Activated naive CD8-positive, alpha-beta T cell treated with anti-CD3 and anti-CD28 coated beads for 36 hours (primary cell): ENCODE data around the gene GPR21. TPM values are rescaled to one million over a fixed set of nuclear protein-coding genes. Genes with fewer than 3 reads are reported as not detected.

Source experiments
- DNase-seq: peaks from one replicate; pipeline ENCODE4 v3.0.0; 2021
- H3K27ac Mint-ChIP-seq: one replicate; pipeline ENCODE4 v1.8.0; 2022; ENCODE audit warnings: mild to moderate bottlenecking, moderate library complexity, mixed read lengths
- H3K27me3 Mint-ChIP-seq: one replicate; pipeline ENCODE4 v1.8.0; 2022; ENCODE audit warnings: mild to moderate bottlenecking, mixed read lengths
- H3K36me3 Mint-ChIP-seq: one replicate; pipeline ENCODE4 v1.8.0; 2021; ENCODE audit warnings: mild to moderate bottlenecking, mixed read lengths
- H3K4me1 Mint-ChIP-seq: one replicate; pipeline ENCODE4 v1.8.0; 2021; ENCODE audit warnings: mixed read lengths
- H3K4me3 Mint-ChIP-seq: one replicate; pipeline ENCODE4 v1.8.0; 2022; ENCODE audit warnings: mild to moderate bottlenecking, moderate library complexity, mixed read lengths
- H3K9me3 Mint-ChIP-seq: one replicate; pipeline ENCODE4 v1.8.0; 2022; ENCODE audit warnings: mixed read lengths
- total RNA-seq, 2 experiments: library from RNA; stranded (reverse); gene quantifications; one replicate each; pipeline ENCODE4 v1.2.3, GENCODE V29; 2021

Gene GPR21
- total RNA-seq, 2 experiments from 2014 or later = 0.42 TPM; not detected in 1

GRCh38 chr9:123043081-123043939, 9.8 kb downstream of the GPR21 start:
- Mint-ChIP-seq H3K4me1 (no peaks in the 10 kb centered on the region), H3K27ac (no peak overlapping the region), H3K4me3 (no peak overlapping the region), H3K27me3 (no peaks in the 10 kb centered on the region), H3K9me3 (peaks cover 3% of the 10 kb centered on the region), H3K36me3 (peaks cover 15% of the 10 kb centered on the region)
- no peak for DNase-seq

DNA sequence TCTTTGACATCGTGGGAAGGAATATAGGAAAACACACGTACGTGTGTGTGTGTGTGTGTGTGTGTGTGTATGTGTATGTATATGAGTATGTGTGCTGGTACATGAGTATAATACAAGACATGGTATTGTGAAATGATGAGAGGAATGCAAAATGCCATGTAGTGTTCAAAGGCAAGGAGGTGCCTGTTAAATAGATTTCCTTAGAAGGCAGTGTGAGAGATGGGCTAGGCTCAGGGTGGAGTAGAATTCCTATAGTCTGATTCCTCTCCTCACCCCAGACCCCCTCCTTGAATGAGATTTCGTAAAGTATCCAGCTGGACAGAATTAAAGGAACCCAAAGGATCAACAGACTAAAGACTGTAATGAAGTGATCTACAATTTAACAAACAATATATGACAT, 11.1 kb downstream of the GPR21 start:
- Mint-ChIP-seq H3K9me3 (peaks cover 3% of the 10 kb centered on the region), H3K36me3 (peaks cover 15% of the 10 kb centered on the region), H3K4me3 (no peak overlapping the region), H3K27ac (no peak overlapping the region), H3K4me1 (no peaks in the 10 kb centered on the region), H3K27me3 (no peaks in the 10 kb centered on the region)
- DNase-seq = no peak

- Mint-ChIP-seq H3K9me3 (peaks cover 3% of the 10 kb centered on the region), H3K27me3 (no peaks in the 10 kb centered on the region), H3K27ac (no peak overlapping the region), H3K4me1 (no peaks in the 10 kb centered on the region), H3K4me3 (no peak overlapping the region), H3K36me3 (peaks cover 15% of the 10 kb centered on the region)
- no peak for DNase-seq
Observed at GRCh38 chr9:123046406-123047195, 13.1 kb downstream of the GPR21 start.

DNA sequence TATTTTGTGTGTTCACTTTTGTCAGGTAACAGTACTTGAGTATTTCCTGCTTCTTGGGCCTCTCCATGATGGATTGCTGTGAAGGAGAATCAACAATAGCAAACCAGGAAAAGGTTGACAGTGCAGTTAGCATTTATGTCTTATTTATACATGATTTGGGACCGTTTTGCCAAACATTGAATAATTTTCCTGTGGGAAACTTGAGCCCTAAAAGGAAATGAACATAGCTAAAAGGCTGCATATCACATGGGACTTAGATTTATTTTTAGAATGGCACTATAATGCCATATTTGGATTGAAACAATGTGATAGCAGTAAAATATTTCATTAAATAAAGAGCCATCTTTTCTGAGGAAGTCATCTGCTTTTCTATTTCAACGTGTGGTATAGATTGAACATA, 15.3 kb downstream of the GPR21 start:
- H3K27ac Mint-ChIP-seq = no peak overlapping the region
- no peak overlapping the region for H3K4me3 Mint-ChIP-seq
- no peaks in the 10 kb centered on the region for H3K27me3 Mint-ChIP-seq
- H3K4me1 Mint-ChIP-seq = peaks cover 6% of the 10 kb centered on the region
- H3K36me3 Mint-ChIP-seq = peaks cover 3% of the 10 kb centered on the region
- no peaks in the 10 kb centered on the region for H3K9me3 Mint-ChIP-seq
- DNase-seq = no peak

DNA sequence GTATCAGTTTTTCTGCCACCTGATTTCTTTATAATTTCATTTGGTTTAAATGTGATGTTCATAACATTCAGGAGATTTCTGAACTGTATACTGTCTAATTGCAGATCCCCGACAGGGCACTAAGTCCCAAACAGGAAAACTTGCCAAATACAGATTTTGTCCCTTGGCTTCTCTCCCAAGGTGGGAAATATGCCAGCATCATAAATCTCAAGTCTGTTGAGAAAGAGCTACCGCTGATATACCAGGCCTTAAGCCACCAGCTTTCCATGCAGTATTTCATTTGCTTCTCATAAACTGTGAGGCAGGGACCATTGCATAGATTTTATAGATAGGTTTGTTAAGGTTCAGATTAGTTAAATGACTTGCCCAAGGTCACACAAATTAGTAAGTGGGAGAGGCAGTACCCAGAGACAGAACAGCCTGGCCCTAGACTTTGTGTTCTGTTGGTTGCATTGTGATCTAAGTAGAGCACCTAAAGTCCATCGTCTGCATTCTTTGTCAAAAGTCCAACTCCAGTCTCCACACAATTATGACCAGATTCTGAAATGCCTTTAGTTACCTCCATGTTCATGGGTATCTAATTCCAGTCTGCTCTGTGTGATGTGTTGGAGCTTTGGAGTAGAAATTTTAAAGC, 16.2 kb downstream of the GPR21 start:
- H3K9me3 Mint-ChIP-seq = no peaks in the 10 kb centered on the region
- DNase-seq = no peak
- no peaks in the 10 kb centered on the region for H3K27me3 Mint-ChIP-seq
- peaks cover 9% of the 10 kb centered on the region for H3K4me1 Mint-ChIP-seq
- no peak overlapping the region for H3K4me3 Mint-ChIP-seq
- no peak overlapping the region for H3K27ac Mint-ChIP-seq
- H3K36me3 Mint-ChIP-seq = peaks cover 3% of the 10 kb centered on the region

GRCh38 chr9:123053046-123053445, 19.6 kb downstream of the GPR21 start:
- H3K27ac Mint-ChIP-seq = no peak overlapping the region
- H3K4me1 Mint-ChIP-seq = peaks cover 9% of the 10 kb centered on the region

DNA sequence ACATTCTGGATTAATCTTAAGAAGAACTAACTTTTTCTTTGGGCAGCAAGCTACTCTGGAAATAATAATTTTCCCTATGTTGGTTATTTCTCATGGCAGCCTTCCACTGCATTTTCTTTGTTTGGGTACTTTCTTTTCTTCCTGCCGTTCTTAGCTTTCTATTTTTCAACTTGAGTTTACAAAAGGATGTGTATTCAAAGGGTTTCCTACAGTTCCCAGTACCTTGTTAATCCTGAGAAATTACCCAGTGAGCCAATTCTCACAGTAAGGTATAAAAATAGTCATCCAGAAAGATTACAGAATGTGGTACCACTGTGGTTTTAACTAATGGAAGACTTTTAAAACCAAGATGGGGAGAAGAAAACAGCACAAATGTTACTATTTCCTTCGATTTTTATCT, 20.2 kb downstream of the GPR21 start:
- Mint-ChIP-seq H3K4me1 (peaks cover 9% of the 10 kb centered on the region), H3K27me3 (no peaks in the 10 kb centered on the region)

More at GRCh38 chr9:123053046-123053445, 19.6 kb downstream of the GPR21 start:
- H3K4me3 Mint-ChIP-seq = no peak overlapping the region
- H3K36me3 Mint-ChIP-seq = peaks cover 3% of the 10 kb centered on the region
- DNase-seq = no peak
- no peaks in the 10 kb centered on the region for H3K27me3 Mint-ChIP-seq
- no peaks in the 10 kb centered on the region for H3K9me3 Mint-ChIP-seq

GRCh38 chr9:123058834-123059233, 25.4 kb downstream of the GPR21 start:
- no peak overlapping the region for H3K4me3 Mint-ChIP-seq
- no peaks in the 10 kb centered on the region for H3K27me3 Mint-ChIP-seq
- no peak for DNase-seq
- H3K9me3 Mint-ChIP-seq = no peaks in the 10 kb centered on the region
- H3K4me1 Mint-ChIP-seq = peaks cover 2% of the 10 kb centered on the region
- no peaks in the 10 kb centered on the region for H3K36me3 Mint-ChIP-seq
- H3K27ac Mint-ChIP-seq = no peak overlapping the region

More for the DNA sequence above, 20.2 kb downstream of the GPR21 start:
- Mint-ChIP-seq H3K4me3 (no peak overlapping the region), H3K27ac (no peak overlapping the region), H3K36me3 (peaks cover 3% of the 10 kb centered on the region), H3K9me3 (no peaks in the 10 kb centered on the region)
- no peak for DNase-seq

DNA sequence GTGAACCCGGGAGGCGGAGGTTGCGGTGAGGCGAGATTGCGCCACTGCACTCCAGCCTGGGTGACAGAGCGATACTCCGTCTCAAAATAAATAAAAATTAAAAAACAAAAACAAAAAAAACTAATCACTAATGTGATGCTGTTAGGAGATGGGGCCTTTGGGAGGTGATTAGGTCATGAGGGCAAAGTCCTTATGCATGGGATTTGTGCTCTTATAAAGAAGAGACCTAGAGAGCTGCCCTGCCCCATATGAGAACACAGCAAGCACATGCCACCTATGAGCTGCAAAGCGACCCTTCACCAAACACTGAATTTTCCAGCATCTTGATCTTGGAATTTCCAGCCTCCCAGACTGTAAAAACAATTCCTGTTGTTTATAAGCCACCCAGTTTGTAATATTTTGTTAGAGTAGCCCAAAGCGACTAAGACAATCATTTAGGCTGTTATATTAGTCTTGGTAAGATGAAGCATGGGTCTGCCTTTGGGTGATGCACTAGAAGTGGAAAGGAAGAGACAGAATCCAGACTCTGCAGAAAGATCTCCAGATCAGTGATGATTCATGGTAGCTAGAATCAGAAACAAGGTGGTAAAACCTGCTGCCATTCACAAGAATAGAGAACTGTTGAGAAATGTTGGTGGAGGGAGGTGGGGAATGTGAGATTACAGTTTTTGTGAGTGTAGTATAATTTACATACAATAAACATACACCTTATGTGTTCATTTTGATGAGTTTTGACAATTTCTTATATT, 26.2 kb downstream of the GPR21 start:
- H3K4me1 Mint-ChIP-seq = no peaks in the 10 kb centered on the region
- peaks cover 2% of the 10 kb centered on the region for H3K36me3 Mint-ChIP-seq
- no peak overlapping the region for H3K27ac Mint-ChIP-seq
- no peak overlapping the region for H3K4me3 Mint-ChIP-seq
- H3K9me3 Mint-ChIP-seq = no peaks in the 10 kb centered on the region
- DNase-seq = no peak
- H3K27me3 Mint-ChIP-seq = no peaks in the 10 kb centered on the region

GRCh38 chr9:123061216-123061615, 27.7 kb downstream of the GPR21 start:
- no peak for DNase-seq
- Mint-ChIP-seq H3K4me1 (no peaks in the 10 kb centered on the region), H3K36me3 (peaks cover 2% of the 10 kb centered on the region), H3K27me3 (no peaks in the 10 kb centered on the region), H3K27ac (no peak overlapping the region), H3K9me3 (no peaks in the 10 kb centered on the region), H3K4me3 (no peak overlapping the region)

DNA sequence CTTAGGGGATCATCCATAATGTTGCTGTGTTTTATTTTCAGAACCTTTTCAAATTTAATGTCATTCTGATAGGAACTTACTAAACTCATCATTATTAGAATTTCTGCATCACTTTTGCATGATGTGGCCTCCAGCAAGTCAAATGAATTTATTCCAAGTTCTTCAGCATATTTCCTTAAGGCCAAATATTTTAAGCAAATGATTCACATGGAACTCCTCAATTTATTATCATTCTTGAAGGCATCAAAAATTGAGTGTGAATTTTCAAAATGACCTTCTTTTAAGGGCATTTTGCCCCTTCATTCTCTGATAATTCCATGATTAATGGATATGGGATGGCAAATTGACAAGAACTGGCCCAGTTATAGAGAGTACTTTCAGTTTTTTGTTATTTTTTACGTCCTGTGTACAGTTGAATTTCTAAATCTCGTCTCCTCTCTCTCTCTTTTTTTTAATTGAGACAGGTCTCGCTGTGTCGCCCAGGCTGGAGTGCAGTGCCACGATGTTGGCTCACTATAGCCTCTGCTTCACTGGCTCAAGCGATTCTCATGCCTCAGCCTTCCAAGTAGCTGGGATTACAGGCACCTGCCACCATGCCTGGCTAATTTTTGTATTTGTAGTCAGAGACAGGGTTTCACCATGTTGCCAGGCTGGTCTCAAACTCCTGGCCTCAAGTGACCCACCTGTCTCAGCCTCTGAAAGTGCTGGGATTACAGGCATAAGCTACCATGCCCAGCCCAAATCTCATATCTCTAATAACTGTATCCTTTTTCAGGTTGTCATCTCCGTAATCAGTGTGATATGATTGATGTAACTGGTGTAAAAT, 29.1 kb downstream of the GPR21 start:
- Mint-ChIP-seq H3K36me3 (peaks cover 2% of the 10 kb centered on the region), H3K4me3 (no peak overlapping the region), H3K9me3 (no peaks in the 10 kb centered on the region), H3K4me1 (no peaks in the 10 kb centered on the region), H3K27ac (no peak overlapping the region), H3K27me3 (no peaks in the 10 kb centered on the region)
- no peak for DNase-seq

DNA sequence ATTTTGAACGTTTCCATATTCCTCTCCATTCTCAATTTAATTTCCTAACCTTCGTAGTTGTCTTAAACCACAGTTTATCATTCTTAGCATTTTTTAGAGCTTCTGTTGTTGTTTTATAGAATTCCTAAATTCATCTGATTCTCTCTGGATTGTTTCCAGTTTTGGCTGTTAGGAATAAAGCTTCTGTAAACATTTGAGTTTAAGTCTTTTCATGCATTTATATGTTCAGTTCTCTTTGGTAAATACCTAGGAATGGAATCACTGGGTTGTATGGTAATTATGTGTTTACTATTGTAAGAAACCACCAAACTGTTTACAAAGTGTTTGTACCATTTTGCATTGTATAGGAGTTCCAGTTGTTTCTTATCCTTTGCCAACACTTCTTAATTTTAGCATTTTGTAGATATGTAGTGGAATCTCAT, 29.7 kb downstream of the GPR21 start:
- no peaks in the 10 kb centered on the region for H3K27me3 Mint-ChIP-seq
- DNase-seq = no peak
- no peaks in the 10 kb centered on the region for H3K9me3 Mint-ChIP-seq
- H3K4me3 Mint-ChIP-seq = no peak overlapping the region
- H3K4me1 Mint-ChIP-seq = no peaks in the 10 kb centered on the region
- H3K27ac Mint-ChIP-seq = no peak overlapping the region
- H3K36me3 Mint-ChIP-seq = peaks cover 2% of the 10 kb centered on the region

DNA sequence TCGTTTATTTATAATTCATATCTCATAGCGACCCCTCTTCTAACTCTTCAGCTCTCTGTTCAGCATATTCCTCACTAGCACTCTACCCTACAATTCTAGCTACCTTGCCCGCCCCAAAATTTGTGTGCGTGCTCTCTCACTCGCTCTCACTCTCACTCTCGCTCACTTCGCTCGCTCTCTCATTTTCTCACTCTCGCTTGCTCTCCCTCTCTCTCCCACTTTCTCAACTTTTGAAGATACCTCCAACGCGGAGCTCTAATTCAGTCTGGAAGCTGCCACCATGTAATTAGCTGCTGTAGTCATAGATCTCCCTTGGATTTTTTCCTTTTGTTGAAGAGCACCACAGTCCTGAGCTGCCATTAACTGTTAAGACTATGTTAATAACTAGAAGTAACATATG, 30.4 kb downstream of the GPR21 start:
- DNase-seq = no peak
- Mint-ChIP-seq H3K9me3 (no peaks in the 10 kb centered on the region), H3K4me3 (no peak overlapping the region), H3K27me3 (no peaks in the 10 kb centered on the region), H3K27ac (no peak overlapping the region), H3K4me1 (no peaks in the 10 kb centered on the region), H3K36me3 (peaks cover 2% of the 10 kb centered on the region)

GRCh38 chr9:123064716-123065115, 31.2 kb downstream of the GPR21 start:
- DNase-seq = no peak
- Mint-ChIP-seq H3K36me3 (peaks cover 2% of the 10 kb centered on the region), H3K4me3 (no peak overlapping the region), H3K4me1 (no peaks in the 10 kb centered on the region), H3K9me3 (no peaks in the 10 kb centered on the region), H3K27me3 (no peaks in the 10 kb centered on the region), H3K27ac (no peak overlapping the region)
